ENCODE measurements around the gene EIF1AD.
"Not testable (repeated sequence)": the region's sequence is repeated elsewhere in the genome, so short reads cannot be mapped to it uniquely, and the experiment has no call there.

EIF1AD gene

DNA sequence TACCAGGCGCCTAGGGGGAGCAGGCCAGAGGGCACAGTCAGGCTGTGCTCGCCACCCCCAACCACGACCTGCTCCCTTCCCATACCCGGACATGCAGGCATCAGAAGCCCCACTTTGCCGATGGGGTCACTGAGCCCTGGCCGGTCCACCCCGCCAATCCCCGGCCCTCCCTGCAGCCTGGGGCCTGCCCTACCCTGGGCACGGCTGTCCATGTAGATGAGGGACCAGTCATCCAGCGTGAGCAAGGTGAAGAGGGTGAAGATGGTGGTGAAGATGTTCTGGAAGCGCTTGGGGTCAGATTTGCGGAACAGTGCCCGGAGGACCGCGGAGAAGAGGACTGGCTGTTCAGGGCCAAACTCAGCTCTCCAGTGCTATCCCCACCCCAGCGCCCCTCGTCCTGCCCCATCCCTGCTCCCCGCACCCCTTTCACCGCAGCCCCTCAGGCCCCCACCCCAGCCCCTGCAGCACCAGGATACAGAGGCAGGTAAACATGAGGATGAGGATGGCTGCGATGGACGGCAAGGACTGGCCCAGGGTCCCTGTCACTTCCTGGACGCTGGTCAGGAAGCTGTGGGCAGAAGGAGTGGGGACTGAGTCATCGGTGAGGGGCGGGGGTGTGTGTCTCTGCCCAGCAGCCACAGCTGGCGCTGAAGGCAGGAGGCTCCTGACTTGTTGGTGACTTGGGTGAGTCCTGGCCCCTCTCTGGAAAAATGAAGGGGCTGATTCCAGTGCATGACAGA, 18.8 kb upstream of the EIF1AD start:
- peak; percentile 24 for DNase-seq

DNA sequence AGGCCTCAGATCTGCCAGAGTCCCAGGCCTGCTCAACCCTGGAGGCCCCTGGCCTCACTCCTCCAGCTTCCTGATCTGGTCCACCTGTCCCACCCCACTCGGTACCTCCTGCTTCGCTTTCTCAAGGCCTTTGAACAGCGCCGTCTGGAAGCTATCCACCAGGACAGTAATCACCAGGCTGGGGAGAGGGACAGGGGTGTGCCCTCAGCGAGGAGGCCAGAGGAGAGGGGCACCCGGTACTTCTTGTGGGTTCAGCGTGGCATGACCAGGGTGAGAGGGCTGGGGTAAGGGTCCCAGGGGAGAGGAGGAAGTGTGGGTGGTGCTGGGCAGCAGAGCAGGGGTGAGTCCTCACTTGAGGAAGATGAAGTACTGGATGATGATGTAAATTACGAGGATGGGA, 18.3 kb upstream of the EIF1AD start:
- no peak for DNase-seq

DNA sequence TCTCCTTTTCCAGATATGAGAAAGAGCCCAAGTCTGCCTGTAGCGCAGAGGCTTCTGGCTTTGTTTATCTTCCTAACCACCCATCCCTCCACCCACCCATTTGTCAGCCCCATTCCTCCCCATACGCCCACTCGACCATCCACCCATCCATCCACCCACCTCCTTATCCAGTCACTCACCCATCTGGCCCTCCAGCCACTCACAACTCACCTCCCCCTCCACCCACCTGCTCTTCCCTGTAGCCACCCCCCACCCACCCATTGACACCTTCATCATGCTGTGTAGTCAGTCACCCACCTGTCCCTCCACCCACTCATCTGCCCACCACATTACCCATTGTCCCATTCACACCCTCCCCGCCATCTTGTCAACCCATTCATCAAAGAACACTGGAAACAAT, 15.4 kb upstream of the EIF1AD start:
- DNase-seq, result no peak

DNA sequence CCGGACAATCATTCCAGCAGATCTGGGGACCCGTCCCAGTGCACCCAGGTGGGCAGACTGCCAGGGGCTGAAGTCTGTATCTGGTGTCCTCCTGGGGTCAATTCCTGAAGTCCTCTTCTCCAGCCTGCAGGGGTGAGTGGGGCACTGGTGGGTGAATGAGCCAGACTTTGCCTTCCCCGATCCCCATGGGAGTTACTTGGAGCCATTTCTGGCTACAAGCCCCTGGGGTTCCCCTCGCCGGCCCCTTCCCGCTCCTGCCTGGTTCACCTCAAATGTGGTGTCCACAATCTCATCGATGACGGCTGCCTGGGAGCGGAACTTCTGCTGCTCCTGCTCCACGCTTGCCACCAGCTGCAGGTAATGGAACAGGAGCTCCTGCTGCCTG, 14.8 kb upstream of the EIF1AD start:
- DNase-seq, result no peak

DNA sequence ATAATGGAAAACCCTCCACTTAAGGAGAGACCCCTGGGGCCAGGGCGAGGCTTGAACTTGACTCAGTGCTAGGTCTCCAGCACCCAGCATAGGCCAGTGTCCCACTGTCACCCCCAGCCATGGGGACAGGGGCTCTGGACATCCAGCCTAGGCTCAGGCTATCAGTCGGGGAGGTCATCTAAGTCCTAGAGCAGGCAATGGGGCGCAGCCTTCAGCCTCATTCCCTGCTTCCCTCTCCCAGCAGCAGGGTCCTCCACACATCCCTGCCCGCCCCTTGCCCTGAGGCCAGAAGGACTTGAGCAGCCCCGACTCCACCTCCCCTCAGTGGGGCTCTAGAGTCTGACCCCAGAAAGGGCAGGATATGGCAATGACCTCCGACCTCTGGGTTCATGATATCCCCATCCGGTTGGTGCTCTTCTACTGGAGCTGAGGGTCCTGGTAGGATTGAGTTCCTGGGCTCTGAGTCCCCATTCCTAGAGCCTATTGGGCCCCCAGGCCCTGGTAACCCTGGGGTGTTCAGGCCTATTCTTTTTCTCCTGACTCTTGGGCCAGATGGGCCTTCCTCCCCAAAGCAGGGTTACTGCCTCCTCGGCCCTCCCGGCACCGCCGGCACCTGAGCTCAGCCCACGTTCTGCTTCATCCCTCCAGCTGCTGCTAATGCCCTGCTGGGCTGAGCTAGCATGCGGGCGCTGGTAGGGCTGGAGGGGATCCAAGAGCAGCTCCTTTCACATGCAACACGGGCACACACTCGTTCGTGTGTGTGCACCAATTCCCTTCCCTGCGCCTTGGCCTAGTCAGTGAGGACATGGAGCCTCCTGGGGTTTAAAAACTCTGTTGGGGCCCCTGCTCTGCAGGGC, 14.2 kb upstream of the EIF1AD start:
- DNase-seq, result no peak

DNA sequence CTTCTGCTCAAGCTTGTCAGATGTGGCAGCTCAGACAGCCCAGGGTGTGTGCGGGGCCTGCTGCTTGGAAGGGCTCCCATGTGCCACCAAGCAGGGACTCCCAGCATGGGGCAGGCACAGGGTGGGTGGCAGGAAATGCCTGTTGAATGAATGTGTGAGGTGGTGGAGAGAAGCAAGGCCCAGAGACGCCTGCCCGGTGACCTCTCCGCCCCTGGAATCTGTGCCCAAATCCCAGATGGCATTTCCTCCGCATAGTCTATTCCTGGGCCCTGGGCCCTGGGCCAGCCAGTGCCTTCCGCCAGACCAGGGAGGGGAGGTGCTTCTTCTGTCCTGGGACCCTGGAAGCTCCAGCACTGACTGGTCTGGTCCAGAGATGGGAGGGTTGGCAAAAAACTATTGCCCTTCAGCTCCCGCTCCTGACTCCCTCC, 13.5 kb upstream of the EIF1AD start:
- no peak for DNase-seq

DNA sequence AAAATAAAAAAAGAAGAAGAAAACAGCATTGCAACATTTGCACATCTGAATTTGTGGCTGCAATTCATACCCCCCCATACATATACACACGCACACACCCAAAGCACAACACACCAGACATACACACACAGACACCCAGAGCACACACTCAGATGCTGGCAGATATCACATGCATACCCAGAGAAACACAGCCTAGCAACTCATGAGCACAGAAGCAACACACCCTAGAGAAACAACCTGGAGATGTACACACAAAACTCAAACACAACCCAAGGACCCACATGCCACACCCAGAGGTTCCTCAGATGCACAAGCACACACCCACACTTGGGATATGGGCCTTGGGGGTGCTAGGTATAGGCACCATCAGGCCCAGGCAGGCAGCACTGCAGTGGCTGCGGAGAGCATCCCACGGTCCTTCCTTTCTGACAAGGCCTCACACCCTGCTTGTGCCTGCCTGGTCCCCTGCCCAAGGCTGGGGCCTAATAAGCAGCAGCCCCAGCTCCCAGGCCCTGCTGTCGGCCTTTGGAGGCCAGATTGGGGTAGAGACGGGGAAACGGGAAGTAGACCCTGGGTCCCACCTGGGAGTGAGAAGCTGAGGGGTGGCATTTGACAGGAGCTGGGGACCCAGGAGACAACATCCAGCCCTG, 13.0 kb upstream of the EIF1AD start:
- DNase-seq, result no peak

DNA sequence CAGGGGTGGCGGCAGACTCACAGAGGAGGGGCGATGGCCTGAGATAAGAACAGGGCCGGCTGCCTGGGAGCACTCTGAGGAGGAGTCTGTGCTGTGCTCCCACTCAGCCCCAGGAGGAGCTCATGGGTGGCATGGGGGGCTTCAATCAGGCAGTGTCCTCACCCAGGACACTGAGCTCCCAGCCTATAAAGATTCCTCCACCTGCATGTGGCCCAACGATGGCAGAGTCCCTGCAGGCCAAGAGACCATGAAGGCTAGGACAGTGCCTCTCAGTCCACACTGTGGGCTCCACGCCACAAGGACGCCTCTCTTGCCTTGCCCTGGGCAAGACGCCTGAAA, 11.8 kb upstream of the EIF1AD start:
- DNase-seq, result no peak

DNA sequence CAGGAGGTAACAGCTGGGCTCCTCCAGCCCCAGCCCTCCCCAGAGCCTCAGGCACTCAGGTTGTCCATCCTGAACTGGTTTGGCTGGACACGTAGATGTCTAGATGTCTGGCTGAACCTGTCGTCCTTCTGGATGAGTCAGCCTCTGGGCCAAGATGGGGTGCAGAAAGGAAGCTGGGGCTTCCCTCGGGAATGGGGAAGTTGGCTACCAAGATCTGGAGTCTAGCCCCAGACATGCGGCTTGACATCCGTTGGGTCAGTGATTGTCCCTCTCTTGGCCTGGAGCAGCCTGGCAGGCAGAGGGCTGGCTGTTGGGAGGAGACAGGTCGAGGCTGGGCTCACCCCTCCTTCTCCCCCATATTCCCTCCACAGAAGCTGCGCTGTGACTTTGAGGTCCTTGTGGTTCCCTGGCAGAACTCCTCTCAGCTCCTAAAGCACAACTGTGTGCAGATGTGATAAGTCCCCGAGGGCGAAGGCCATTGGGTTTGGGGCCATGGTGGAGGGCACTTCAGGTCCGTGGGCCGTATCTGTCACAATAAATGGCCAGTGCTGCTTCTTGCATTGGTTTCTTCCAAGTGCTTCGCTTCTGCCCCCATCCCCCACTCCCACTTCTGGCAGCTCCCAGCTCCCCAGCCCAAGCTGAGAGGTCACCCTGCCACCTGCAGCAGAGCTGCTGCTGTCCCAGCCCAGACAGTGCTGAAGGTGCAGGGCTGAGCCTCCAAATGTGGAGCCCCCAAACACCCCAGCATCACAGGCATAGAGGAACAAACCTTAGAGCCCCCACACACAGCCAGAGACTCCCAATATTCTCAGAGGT, 11.2 kb upstream of the EIF1AD start:
- no peak for DNase-seq

DNA sequence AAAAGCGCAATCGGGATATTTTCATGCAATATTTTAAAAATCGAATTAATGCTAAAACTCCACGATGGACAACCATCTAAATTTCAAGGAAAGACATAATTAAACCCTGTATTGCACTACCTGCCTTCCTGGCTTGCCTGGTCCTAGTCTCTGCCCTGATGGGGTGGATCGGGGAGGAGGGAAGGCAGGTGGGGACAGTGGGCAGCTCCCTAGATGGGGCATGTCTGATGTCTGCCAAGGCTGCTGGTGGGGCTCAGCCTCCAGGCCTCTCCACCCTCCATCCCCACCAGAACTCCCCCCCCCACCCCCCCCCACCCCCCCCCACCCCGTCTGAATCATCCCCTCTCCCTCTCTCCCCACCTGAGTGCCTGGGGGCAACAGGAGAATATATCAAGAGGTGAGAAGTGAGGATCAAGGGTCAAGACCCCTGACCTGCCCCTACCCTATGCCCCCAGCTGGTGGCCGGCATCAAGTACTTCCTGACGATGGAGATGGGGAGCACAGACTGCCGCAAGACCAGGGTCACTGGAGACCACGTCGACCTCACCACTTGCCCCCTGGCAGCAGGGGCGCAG, 10.5 kb upstream of the EIF1AD start:
- DNase-seq, result no peak

DNA sequence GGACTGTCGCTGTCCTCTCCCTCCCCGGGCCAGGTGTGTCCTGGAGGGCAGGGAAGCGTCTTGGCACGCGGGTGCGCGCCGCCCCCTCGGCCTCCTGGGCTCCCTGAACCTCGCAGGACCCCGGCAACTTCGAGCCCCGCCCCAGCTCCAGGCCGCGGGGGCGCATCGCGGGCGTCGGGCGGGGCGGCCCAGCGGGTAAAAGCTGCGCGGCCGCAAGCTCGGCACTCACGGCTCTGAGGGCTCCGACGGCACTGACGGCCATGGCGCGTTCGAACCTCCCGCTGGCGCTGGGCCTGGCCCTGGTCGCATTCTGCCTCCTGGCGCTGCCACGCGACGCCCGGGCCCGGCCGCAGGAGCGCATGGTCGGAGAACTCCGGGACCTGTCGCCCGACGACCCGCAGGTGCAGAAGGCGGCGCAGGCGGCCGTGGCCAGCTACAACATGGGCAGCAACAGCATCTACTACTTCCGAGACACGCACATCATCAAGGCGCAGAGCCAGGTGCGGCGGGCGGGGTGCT, 9.9 kb upstream of the EIF1AD start, which contains the start of gene CST6:
CST6 (plus strand) TSS at position 224 of the 519 bp plus-strand sequence; CDS start at position 261, 37 bp downstream.
- DNase-seq, result no peak

DNA sequence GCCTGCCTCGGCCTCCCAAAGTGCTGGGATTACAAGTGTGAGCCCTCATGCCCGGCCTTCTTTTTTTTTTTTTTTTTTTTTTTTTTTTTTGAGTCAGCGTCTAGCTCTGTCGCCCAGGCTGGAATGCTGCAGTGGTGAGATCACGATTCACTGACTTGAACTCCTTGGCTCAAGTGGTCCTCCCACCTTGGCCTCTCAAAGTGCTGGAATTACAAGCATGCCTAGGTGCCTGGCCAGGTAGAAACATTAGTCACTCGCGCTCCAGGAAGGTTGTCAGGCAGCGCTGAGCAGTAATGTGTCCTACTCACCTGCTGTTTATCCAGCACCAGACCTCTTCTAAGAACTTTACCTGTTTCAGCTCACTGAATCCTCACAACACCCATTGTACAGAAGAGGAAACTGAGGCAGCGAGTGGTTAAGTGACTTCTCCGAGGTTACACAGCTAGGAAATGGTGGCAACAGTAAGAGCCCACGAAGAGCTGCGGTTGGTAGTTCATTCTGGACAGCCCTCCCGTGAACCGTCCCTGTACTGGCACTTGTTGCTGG, 9.4 kb upstream of the EIF1AD start:
- no peak for DNase-seq

DNA sequence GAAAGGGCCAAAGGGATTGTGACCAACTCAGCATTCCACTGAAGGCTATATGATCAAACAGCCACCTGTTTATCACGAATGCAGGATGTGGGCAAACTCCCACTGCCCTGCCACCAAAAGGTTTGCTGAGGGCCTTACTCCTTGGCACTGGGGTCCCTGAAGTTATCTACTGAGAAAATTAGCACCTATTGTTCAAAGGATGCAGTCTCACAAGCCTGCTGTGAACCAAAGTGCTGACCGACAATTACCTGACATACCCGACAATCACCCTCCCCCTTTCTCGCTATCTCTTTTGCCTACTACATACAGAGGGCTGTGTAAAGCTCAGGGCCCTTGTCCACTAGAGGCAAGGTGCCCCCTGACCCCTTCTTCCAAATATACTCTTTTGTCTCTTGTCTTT, 8.1 kb upstream of the EIF1AD start:
- DNase-seq, result not testable (repeated sequence)

DNA sequence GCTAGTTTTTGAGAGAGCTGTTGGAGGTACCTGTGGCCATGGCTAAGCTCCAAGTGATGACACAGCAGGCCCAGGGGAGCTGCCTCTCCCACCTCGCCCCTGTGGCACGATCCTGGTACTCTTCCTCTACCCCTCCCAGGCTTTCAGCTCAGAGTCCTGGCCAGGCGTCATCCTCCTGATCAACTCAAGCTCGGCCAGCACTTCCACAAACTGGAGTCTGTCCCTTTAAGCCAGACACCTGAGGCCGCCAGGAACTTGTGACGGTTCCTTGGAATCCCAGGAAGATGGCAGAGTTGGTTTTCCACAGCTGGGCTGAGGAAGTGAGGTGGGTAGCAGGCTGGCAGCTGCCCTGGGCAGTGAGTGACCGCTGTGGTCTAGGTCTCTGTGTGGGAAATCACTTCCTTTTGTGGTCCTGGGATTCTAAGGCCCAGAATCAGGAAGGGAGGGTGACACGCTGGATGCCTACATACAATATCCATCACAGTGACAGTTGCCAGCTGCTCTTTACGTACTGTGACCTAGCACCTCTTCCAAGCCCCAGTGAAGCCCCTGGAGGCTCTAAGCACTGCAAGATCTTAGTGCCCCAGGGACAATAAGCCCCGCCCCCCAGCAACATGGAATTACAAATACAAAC, 6.6 kb upstream of the EIF1AD start:
- DNase-seq, result no peak

DNA sequence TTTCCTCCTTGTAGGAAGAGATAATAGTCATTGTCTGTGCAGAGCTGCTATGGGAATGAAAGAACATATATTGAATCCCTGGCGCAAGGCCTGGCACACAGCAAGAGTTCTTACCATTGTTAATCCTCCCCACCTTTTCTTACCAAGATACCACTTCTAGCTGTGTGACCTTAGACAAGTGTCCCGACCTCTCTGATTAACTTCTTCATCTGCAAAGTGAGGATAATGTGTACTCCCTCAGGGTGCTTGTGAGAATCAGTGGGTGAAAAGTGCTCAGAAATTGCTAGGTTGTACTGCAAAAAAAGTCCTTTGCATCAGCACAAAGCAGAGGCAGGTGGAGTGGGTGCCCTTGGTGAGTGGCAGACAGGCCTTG, 6.1 kb upstream of the EIF1AD start:
- DNase-seq, result no peak

DNA sequence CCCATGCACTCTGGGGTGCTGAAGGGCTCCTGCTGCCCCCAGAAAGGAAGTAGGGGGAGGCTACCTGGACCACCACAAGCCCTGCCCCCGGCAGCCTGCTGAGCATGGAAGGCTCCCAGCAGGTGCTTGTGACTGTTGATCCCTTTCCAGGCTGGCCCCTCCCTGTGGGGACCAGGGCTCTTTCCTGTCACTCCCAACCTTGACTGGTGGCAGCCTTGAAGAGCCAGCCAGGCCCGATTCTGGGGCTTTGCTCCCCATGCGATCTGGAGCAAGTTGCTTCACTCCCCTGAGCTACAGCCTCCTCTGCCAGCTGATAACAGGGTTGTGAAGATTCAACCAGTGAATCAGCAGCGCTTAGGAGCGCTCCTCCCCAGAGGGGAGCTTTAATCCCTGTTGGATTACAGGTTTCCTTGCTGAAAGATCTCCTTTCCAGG, 5.3 kb upstream of the EIF1AD start:
- DNase-seq, result no peak

DNA sequence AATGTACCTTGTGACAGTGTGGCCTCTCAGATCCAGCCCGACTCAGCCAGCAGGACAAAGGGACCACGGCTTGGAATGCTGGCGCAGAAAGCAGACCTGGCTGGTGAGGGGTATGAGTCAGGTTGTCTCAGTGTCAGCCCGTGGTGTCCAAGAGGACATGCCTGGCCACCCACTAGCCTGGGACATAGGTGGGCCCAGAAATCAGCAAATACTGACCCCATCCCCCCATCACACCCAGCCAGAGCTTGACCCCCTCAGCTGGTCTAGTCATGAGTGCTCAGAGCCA, 4.9 kb upstream of the EIF1AD start:
- DNase-seq, result no peak

DNA sequence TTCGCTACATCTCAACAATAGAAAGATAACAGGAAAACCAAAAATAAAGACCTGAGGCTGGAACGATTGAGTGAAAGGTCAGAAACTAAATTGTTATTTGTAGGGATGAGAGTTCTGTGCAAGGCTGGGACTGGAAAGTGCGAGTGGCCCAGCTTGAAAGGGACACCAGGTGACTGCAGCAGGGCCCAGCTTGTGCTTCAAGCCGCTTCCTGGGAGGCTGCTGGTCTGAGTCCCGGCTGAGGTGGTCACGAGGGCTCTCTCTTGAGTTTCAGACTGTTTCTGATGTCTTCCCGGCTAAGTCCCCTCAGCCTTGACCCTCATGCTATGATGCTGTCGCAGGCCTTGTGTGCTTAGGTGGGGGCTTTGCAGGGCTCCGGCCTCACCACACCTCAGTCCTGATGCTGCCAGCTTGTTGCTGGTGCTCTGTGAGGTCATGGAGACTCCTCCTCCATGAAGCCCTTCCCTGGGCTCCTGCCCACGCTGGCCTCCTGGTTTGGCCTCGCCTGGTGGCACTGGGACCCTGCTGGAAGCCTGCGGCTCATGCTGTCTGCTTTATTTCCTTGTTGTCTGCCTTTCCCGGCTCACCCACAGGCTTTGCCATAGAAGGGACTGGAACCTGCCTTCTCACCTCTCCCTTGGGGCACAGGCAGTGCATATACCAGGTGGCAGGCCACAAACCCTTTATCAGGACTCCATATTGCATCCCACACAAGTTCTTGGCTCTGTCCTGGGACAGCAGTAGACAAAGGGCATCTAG, 4.4 kb upstream of the EIF1AD start:
- no peak for DNase-seq

DNA sequence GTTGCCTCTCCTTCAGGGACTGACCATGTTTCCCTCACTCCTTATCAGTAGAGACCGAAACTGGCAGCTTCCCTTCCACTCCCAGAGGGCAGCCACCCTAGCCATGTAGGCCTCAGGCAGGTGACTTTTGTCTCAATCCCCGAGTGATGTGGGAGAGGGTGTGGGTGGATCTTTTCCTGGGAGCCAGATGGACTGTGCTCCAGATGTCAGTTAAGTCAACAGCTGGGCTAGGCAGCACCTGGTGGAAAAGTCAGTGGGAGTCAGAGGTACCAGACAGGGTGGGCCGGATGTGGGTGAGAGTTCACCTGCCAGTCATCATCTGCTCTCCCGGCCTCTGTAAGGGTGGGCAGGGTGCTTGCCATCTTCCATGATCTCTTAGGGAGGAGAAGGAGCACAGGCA, 2.2 kb upstream of the EIF1AD start:
- DNase-seq, result no peak

DNA sequence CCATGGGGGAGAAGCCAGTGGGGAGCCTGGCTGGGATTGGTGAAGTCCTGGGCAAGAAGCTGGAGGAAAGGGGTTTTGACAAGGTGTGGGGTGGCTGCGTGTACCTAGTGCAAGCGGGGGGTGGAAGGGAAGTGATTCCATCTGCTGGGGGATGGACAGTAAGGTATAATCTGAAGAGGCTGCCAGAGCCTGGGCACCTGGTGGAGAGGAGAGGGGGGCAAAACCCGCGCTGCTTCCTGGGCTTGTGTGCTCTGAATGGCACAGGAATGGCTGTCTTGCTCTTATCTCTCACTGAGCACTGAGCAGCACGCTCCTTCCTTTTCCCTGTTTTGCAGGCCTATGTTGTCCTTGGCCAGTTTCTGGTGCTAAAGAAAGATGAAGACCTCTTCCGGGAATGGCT, 1.3 kb upstream of the EIF1AD start:
- no peak for DNase-seq

DNA sequence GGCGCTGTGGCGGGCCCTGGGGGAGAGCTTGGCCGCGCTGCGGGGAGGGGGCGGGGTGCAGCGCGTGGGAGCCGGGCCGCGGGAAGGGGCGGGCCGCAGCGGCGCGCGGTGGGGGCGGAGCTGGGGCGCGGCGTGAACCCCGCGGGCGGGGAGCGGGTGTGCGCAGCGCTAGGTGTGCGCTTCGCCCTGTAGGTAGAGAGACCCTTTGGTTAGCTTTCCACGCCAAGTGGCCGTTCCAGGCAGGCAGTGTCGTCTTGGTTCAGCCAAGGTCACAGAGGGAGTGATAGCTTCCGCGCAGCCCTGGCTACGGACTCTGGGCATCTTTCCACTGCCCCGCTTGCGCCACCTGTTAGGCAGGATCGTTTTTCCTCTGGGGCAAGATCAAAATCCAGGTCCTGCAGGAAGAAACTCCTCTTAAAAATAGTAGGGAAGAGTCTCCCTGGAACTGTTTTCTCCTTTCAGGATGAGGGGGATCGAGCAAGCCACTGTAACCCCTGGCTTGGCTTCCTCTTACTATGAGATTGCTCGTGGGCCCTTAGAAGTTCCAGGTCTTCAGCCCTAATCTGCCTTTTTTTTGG, 780 bp upstream of the EIF1AD start:
- DNase-seq, result peak; percentile 81

All from CD4-positive, alpha-beta T cell treated with Interleukin-17A for 4 hours (primary cell).